HFF-Myc (cell line): ENCODE data around the gene PRDM16.

ENCODE experiments used
- DNase-seq: peaks from one replicate; pipeline ENCODE4 v3.0.0-alpha.2; 2011; ENCODE audit warnings: low read depth; ENCODE audit errors: extremely low read depth
- H3K4me3 ChIP-seq: replicated peaks from 2 replicates; pipeline ENCODE4 v1.5.1; 2011; ENCODE audit warnings: low read depth, mild to moderate bottlenecking, control low read depth, low read length
- CTCF ChIP-seq: IDR thresholded peaks from 2 replicates; pipeline ENCODE4 v1.5.1; 2012; ENCODE audit warnings: mild to moderate bottlenecking, low read depth, low read length, control low read depth; ENCODE audit errors: missing control alignments

PRDM16 gene

GRCh38 chr1:3077561-3077960 is 8.6 kb downstream of the PRDM16 start:
- no peak for TF ChIP-seq CTCF
- H3K4me3 ChIP-seq: no peak overlapping the region
- DNase-seq: no peak

- DNase-seq: no peak
- no peak for TF ChIP-seq CTCF
- no peak overlapping the region for H3K4me3 ChIP-seq
These were observed 9.4 kb downstream of the PRDM16 start for GRCh38 chr1:3078430-3078861.

GRCh38 chr1:3078871-3079270 is 9.9 kb downstream of the PRDM16 start:
- no peak for TF ChIP-seq CTCF
- no peak overlapping the region for H3K4me3 ChIP-seq
- no peak for DNase-seq

- no peak for DNase-seq
- H3K4me3 ChIP-seq: no peak overlapping the region
- no peak for TF ChIP-seq CTCF
These were observed 10.5 kb downstream of the PRDM16 start for GRCh38 chr1:3079381-3080052.

- no peak for TF ChIP-seq CTCF
These were observed 11.3 kb downstream of the PRDM16 start for GRCh38 chr1:3080053-3080955.

GRCh38 chr1:3081171-3081683 is 12.2 kb downstream of the PRDM16 start:
- TF ChIP-seq CTCF: no peak
- no peak for DNase-seq
- no peak overlapping the region for H3K4me3 ChIP-seq

More at GRCh38 chr1:3080053-3080955, 11.3 kb downstream of the PRDM16 start:
- no peak for DNase-seq
- no peak overlapping the region for H3K4me3 ChIP-seq
